ENCODE measurements around the gene THSD7B. TPM values are rescaled to one million over a fixed set of nuclear protein-coding genes. Genes with fewer than 3 reads are reported as not detected.

THSD7B gene
- total RNA-seq, 5 donors from 2014 or later (not counting 1 experiment from before 2014, with no cell fraction given): not detected

DNA sequence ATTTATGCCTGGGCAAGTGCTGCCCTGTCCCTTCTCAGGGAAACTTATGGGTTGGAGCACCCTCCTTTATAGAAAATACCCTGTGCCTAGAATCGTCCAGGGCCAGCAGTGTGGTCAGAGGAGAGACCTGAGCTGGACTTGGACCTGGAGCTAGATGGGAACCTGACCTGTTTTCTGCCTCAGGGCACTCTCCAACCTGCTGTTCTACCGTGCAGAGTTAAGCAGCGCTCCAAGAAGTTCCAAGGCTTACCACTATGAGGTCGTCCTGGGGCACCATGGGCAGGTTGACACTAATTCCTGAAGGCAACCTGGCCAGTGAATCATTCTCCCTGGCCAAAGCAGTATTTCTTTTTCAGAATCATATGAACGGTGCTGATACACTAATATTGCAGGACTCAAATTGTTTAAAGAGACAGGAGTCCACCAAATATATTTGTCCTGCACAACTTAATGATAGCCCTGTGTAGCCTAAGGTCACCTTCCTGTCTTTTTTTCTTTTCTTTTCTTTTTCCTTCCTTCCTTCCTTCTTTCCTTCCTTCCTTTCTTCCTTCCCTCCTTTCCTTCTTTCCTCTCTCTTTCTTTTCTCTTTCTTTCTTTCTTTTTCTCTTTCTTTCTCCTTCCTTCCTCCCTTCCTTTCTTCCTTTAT is 743.5 kb downstream of the THSD7B start:
- ATAC-seq (replicated peaks in 1 of 4) (no peak), DNase-seq (no peak)
- Histone ChIP-seq H3K4me3 (ENCODE audit: control insufficient read depth in 1 of 2, extremely low read depth in 1 of 2, low read length in 1 of 2) (no peak overlapping the region), H3K27me3 (replicated peaks in 1 of 2; ENCODE audit: control insufficient read depth in 2 of 2, extremely low read depth in 1 of 2, insufficient read depth in 2 of 2, low read length in 1 of 2) (no peaks in the 10 kb centered on the region), H3K9me3 (no peaks in the 10 kb centered on the region), H3K27ac (ENCODE audit: low read length) (no peak overlapping the region), H3K4me1 (ENCODE audit: control insufficient read depth in 1 of 2, extremely low read depth in 1 of 2, insufficient read depth in 2 of 2, low read length in 2 of 2) (no peaks in the 10 kb centered on the region), H3K36me3 (ENCODE audit: control insufficient read depth in 2 of 2, extremely low read depth in 1 of 2, insufficient read depth in 1 of 2, low read length in 1 of 2) (no peaks in the 10 kb centered on the region)
- no peak overlapping the region for H3K27ac Mint-ChIP-seq
- ChIA-PET CTCF (no interaction called here), POLR2A (no interaction called here)
- 57% methylated on average over 4 of the region's 5 CpGs for WGBS (ENCODE audit: insufficient coverage)
- H3K9me3 Mint-ChIP-seq: peaks cover 0 to 5% (median 2%) of the 10 kb centered on the region in 3 donors
- H3K36me3 Mint-ChIP-seq: no peaks in the 10 kb centered on the region
- H3K4me1 Mint-ChIP-seq: no peaks in the 10 kb centered on the region
- H3K27me3 Mint-ChIP-seq: no peaks in the 10 kb centered on the region
- no peak overlapping the region for H3K4me3 Mint-ChIP-seq

DNA sequence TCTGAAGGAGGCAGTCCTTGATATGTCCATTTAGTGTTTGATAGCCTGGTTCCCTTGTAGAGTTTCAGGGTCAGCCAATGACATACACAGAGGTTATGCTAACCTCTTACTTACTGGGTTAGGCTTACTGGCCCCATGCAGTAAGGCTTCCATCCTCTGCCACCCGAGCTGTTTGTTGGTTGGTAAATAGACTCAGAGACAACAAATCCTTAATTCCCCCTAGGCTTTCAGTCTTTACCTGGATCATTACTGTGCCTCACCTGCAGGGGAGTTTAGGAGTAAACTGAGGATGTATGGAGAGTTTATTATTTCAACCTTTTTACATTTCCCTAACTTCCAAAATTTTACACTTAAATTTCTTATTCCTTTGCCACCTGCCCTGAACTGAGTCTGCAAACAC is 746.2 kb downstream of the THSD7B start:
- no peaks in the 10 kb centered on the region for H3K4me1 ChIP-seq (ENCODE audit: control insufficient read depth in 1 of 2, extremely low read depth in 1 of 2, insufficient read depth in 2 of 2, low read length in 2 of 2)
- H3K4me3 ChIP-seq (ENCODE audit: control insufficient read depth in 1 of 2, extremely low read depth in 1 of 2, low read length in 1 of 2): no peak overlapping the region
- H3K36me3 ChIP-seq (ENCODE audit: control insufficient read depth in 2 of 2, extremely low read depth in 1 of 2, insufficient read depth in 1 of 2, low read length in 1 of 2): no peaks in the 10 kb centered on the region
- CTCF ChIA-PET: no interaction called here
- Mint-ChIP-seq H3K27me3 (no peaks in the 10 kb centered on the region), H3K27ac (no peak overlapping the region), H3K36me3 (no peaks in the 10 kb centered on the region), H3K4me1 (no peaks in the 10 kb centered on the region), H3K4me3 (no peak overlapping the region), H3K9me3 (no peaks in the 10 kb centered on the region)
- no peak for ATAC-seq (replicated peaks in 1 of 4)
- WGBS (ENCODE audit: insufficient coverage): no CpG with 5 or more reads among the region's 1 CpG
- DNase-seq: no peak
- H3K9me3 ChIP-seq: no peaks in the 10 kb centered on the region
- no peak overlapping the region for H3K27ac ChIP-seq (ENCODE audit: low read length)
- no peaks in the 10 kb centered on the region for H3K27me3 ChIP-seq (replicated peaks in 1 of 2; ENCODE audit: control insufficient read depth in 2 of 2, extremely low read depth in 1 of 2, insufficient read depth in 2 of 2, low read length in 1 of 2)
- POLR2A ChIA-PET: no interaction called here

DNA sequence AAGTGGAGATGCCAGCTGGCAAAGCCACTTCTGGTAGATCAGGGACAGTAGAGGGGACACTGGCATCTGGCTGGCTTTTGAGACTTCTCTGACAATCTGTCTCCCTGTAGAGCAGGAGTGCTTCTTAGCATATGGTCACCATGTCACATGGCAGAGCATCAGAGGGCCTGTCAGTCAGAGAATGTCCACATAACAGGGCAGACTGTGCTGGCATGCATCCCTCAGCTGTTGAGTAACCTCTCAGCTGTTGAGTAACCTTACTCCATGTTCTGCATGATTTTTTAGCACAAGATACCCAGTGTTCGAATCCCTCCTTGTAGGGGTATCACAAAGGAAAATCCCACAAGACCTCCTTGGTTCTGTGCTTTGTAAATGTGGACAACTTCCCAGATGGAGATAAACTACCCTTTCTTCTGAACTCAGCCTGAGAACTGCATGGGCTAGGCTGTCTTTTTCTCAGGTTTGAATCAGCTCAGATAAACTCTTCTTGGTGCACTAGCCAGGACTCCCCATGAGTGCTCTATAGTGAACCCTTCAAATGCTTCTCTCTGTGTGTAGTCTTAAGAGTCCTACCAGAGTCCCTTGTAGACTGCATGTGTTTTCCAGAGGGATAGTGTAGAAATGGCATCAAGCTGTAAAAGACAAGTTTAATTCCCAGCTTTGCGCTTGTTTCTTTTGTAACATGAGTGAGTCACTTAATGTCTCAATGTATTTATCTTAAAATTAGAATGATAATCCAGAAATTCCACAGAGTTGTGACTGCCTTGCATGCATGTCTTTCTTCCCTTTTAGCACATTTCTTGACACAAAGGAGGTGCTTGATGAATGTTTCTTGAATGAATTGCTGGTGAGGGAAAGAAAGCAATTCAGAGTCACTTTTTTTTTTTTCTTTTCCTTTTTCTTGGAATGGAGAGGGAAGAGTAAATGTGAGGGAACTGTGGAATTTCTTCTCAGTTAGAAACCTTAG is 756.6 kb downstream of the THSD7B start:
- ATAC-seq (replicated peaks in 1 of 4) (no peak), DNase-seq (no peak)
- Histone ChIP-seq H3K4me3 (ENCODE audit: control insufficient read depth in 1 of 2, extremely low read depth in 1 of 2, low read length in 1 of 2) (no peak overlapping the region), H3K27me3 (replicated peaks in 1 of 2; ENCODE audit: control insufficient read depth in 2 of 2, extremely low read depth in 1 of 2, insufficient read depth in 2 of 2, low read length in 1 of 2) (no peaks in the 10 kb centered on the region), H3K4me1 (ENCODE audit: control insufficient read depth in 1 of 2, extremely low read depth in 1 of 2, insufficient read depth in 2 of 2, low read length in 2 of 2) (no peaks in the 10 kb centered on the region), H3K36me3 (ENCODE audit: control insufficient read depth in 2 of 2, extremely low read depth in 1 of 2, insufficient read depth in 1 of 2, low read length in 1 of 2) (no peaks in the 10 kb centered on the region), H3K9me3 (no peaks in the 10 kb centered on the region), H3K27ac (ENCODE audit: low read length) (no peak overlapping the region)
- Mint-ChIP-seq H3K9me3 (peaks cover 0 to 2% (median 0%) of the 10 kb centered on the region in 3 donors), H3K36me3 (no peaks in the 10 kb centered on the region), H3K27ac (no peak overlapping the region), H3K27me3 (no peaks in the 10 kb centered on the region), H3K4me1 (no peaks in the 10 kb centered on the region), H3K4me3 (no peak overlapping the region)
- ChIA-PET POLR2A (no interaction called here), CTCF (no interaction called here)
- no CpG with 5 or more reads among the region's 2 CpGs for WGBS (ENCODE audit: insufficient coverage)

DNA sequence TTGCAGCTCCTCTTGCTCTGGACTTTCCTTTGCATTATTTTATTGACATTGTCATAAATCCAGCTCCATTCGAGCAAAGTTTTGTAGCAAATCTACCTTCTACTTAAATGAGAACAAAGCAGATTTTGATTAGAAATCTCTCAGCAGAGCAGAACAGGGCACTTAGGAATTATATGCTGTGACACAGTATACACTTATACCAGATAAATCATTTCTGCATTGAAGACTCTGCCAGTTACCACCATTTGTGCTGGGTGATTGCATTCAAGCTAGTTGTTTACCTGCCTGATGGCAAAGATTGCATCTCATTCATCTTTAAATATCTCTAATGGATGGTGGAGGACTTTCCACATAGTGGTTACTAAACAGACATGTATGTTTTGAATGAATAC is 757.3 kb downstream of the THSD7B start:
- H3K4me1 ChIP-seq (ENCODE audit: control insufficient read depth in 1 of 2, extremely low read depth in 1 of 2, insufficient read depth in 2 of 2, low read length in 2 of 2): no peaks in the 10 kb centered on the region
- H3K36me3 ChIP-seq (ENCODE audit: control insufficient read depth in 2 of 2, extremely low read depth in 1 of 2, insufficient read depth in 1 of 2, low read length in 1 of 2): no peaks in the 10 kb centered on the region
- ChIA-PET CTCF (no interaction called here), POLR2A (no interaction called here)
- H3K9me3 ChIP-seq: no peaks in the 10 kb centered on the region
- no peak for ATAC-seq (replicated peaks in 1 of 4)
- WGBS (ENCODE audit: insufficient coverage): 57% methylated on average over 1 of the region's 1 CpG
- Mint-ChIP-seq H3K36me3 (no peaks in the 10 kb centered on the region), H3K4me3 (no peak overlapping the region), H3K27ac (no peak overlapping the region), H3K4me1 (no peaks in the 10 kb centered on the region), H3K9me3 (peaks cover 0 to 2% (median 0%) of the 10 kb centered on the region in 3 donors), H3K27me3 (no peaks in the 10 kb centered on the region)
- H3K4me3 ChIP-seq (ENCODE audit: control insufficient read depth in 1 of 2, extremely low read depth in 1 of 2, low read length in 1 of 2): no peak overlapping the region
- no peak for DNase-seq
- H3K27ac ChIP-seq (ENCODE audit: low read length): no peak overlapping the region
- H3K27me3 ChIP-seq (replicated peaks in 1 of 2; ENCODE audit: control insufficient read depth in 2 of 2, extremely low read depth in 1 of 2, insufficient read depth in 2 of 2, low read length in 1 of 2): no peaks in the 10 kb centered on the region

DNA sequence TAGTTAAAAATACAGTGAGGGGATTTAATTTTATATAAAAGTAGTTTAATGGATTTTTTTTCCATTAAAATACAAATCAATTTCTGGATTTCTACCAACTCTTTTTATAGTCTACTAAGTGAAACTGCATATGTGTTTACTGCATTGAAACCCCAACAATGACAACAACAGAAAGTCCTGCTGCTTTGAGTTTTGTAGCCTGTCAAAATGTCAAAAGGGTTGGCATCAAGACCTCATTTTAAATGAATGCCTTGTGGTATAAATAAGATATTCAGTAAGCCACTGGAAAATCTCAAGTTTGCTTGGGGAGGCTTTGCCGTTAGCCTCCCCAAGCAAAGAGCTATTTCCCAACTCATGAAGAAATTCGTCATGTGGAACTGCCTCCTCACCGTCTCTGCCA is 758.6 kb downstream of the THSD7B start:
- Histone ChIP-seq H3K27me3 (replicated peaks in 1 of 2; ENCODE audit: control insufficient read depth in 2 of 2, extremely low read depth in 1 of 2, insufficient read depth in 2 of 2, low read length in 1 of 2) (no peaks in the 10 kb centered on the region), H3K9me3 (no peaks in the 10 kb centered on the region), H3K36me3 (ENCODE audit: control insufficient read depth in 2 of 2, extremely low read depth in 1 of 2, insufficient read depth in 1 of 2, low read length in 1 of 2) (no peaks in the 10 kb centered on the region), H3K4me1 (ENCODE audit: control insufficient read depth in 1 of 2, extremely low read depth in 1 of 2, insufficient read depth in 2 of 2, low read length in 2 of 2) (no peaks in the 10 kb centered on the region), H3K4me3 (ENCODE audit: control insufficient read depth in 1 of 2, extremely low read depth in 1 of 2, low read length in 1 of 2) (no peak overlapping the region), H3K27ac (ENCODE audit: low read length) (no peak overlapping the region)
- ATAC-seq (replicated peaks in 1 of 4) (no peak), DNase-seq (no peak)
- peaks cover 0 to 2% (median 0%) of the 10 kb centered on the region in 3 donors for H3K9me3 Mint-ChIP-seq
- no peaks in the 10 kb centered on the region for H3K4me1 Mint-ChIP-seq
- ChIA-PET CTCF (no interaction called here), POLR2A (no interaction called here)
- H3K36me3 Mint-ChIP-seq: no peaks in the 10 kb centered on the region
- no peak overlapping the region for H3K4me3 Mint-ChIP-seq
- no peak overlapping the region for H3K27ac Mint-ChIP-seq
- no peaks in the 10 kb centered on the region for H3K27me3 Mint-ChIP-seq
- 45% methylated on average over 2 of the region's 3 CpGs for WGBS (ENCODE audit: insufficient coverage)

DNA sequence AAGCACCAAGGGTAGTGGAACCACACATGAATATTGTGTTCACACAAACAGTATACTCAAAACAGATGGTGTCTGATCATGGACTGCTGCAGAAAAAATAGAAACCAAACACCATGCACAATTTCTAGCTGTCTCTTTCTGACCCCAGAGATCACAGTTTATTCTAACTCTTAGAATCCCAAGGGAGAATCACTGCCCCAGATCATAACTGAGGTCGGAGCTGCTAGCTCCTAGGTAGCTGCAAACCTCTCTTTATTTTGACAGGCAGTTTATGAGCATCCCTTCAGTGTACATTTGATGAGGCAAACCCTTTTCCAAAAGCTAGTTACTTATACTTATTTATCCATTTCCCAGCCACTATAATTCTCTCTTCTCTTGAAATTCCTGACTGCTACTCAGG is 759.8 kb downstream of the THSD7B start:
- Mint-ChIP-seq H3K27me3 (no peaks in the 10 kb centered on the region), H3K36me3 (no peaks in the 10 kb centered on the region), H3K4me1 (no peaks in the 10 kb centered on the region), H3K4me3 (no peak overlapping the region), H3K9me3 (peaks cover 0 to 2% (median 0%) of the 10 kb centered on the region in 3 donors), H3K27ac (no peak overlapping the region)
- H3K4me1 ChIP-seq (ENCODE audit: control insufficient read depth in 1 of 2, extremely low read depth in 1 of 2, insufficient read depth in 2 of 2, low read length in 2 of 2): no peaks in the 10 kb centered on the region
- ChIA-PET CTCF (no interaction called here), POLR2A (no interaction called here)
- H3K27ac ChIP-seq (ENCODE audit: low read length): no peak overlapping the region
- ATAC-seq (replicated peaks in 1 of 4) (no peak), DNase-seq (no peak)
- no peaks in the 10 kb centered on the region for H3K27me3 ChIP-seq (replicated peaks in 1 of 2; ENCODE audit: control insufficient read depth in 2 of 2, extremely low read depth in 1 of 2, insufficient read depth in 2 of 2, low read length in 1 of 2)
- H3K4me3 ChIP-seq (ENCODE audit: control insufficient read depth in 1 of 2, extremely low read depth in 1 of 2, low read length in 1 of 2): no peak overlapping the region
- no peaks in the 10 kb centered on the region for H3K9me3 ChIP-seq
- 14% methylated on average over 1 of the region's 1 CpG for WGBS (ENCODE audit: insufficient coverage)
- no peaks in the 10 kb centered on the region for H3K36me3 ChIP-seq (ENCODE audit: control insufficient read depth in 2 of 2, extremely low read depth in 1 of 2, insufficient read depth in 1 of 2, low read length in 1 of 2)
